ENCODE measurements around the gene SPEG.

SPEG gene

DNA sequence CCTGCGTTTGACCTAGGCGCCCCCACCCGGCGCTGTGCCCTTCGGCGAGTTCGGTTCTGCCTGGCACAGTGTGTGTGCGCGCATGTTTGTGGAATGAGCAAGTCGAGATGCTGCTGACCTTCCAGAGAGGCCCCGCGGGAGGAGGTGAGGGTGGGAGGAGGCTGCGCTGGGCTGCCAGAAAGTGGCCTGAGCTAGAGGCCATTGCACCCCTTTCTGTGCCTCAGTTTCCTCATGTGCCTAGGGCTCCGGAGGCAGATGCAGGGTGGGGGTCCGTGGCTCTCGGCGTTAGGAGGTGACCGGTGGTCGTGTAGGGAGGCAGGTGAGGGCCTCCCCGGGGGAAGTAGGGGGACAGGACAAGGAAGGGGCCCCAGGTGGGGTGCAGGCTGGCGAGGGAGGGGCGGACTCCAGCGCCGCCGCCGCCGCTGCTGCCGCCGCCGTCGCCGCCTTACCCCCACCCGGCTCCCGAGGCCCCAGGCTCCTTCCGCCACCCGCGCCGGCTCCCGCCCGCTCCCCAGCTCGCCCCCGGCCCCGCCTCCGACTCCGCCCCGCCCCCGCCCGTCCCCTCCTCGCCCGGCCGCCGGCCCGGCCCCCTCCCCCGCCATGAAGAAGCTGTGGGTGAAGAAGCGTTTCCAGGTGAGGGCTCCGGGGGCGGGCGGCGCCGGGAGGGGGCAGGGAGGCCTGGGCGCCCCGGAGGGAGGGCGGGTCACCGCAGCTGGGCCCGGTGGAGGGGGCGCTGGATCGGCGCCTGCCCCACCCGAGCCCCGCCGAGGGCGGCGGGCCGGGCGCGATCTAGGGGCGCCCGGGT is 7.0 kb downstream of the SPEG start:
- Histone ChIP-seq H3K36me3 (ENCODE audit: control insufficient read depth, insufficient read depth, low read length) (no peaks in the 10 kb centered on the region), H3K4me3 (ENCODE audit: insufficient read depth, low read depth, low read length, poor library complexity, severe bottlenecking) (peak overlapping the region; percentile 48), H3K4me1 (ENCODE audit: control insufficient read depth, insufficient read depth, low read length, poor library complexity, severe bottlenecking) (peaks cover 2% of the 10 kb centered on the region), H3K27me3 (replicated peaks; ENCODE audit: control insufficient read depth, insufficient read depth, low read length, poor library complexity, severe bottlenecking) (no peaks in the 10 kb centered on the region), H3K9me3 (ENCODE audit: control insufficient read depth, low read length) (no peaks in the 10 kb centered on the region), H3K27ac (ENCODE audit: insufficient read depth, low read length, poor library complexity, severe bottlenecking) (no peak overlapping the region)
- DNase-seq: peak; percentile 31 to 39 (median 33)

DNA sequence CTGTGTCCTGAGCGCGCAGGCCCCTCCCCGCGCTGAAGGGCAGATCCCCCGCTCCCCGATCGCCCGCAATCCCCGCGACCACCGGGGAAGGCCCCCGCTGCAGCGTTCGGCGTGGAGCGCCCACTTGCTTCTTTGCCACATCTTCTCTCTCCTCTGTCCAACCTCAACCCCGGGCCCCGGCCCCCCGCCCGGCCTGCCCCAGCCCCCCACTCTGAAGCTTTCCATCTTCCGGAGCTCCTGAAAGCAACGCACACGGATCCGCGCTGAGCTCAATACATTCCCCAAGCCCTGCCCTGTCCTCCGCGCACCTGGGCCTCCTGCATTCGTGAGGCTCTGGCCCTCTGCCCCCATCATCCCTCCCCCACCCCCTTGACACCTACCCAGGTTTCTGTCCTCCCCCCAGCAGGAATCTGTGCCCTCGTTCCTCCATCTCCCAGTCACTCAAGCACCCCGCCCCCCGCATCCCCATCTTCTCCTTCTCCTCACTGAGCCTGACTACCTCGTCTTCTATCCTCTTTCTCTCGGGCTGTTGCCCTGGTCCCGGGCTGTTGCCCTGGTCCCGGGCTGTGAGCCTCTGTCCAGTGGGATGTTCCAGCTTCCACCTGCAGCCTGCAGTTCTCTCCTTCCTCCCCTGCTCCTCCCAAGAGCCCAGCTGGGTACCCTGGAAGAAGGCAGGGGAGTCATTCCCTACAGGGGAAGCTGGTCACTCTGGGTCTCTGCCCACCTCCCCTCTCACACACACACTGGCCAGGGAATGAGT is 7.8 kb downstream of the SPEG start:
- no peaks in the 10 kb centered on the region for H3K27me3 ChIP-seq (replicated peaks; ENCODE audit: control insufficient read depth, insufficient read depth, low read length, poor library complexity, severe bottlenecking)
- no peaks in the 10 kb centered on the region for H3K36me3 ChIP-seq (ENCODE audit: control insufficient read depth, insufficient read depth, low read length)
- peaks cover 2% of the 10 kb centered on the region for H3K4me1 ChIP-seq (ENCODE audit: control insufficient read depth, insufficient read depth, low read length, poor library complexity, severe bottlenecking)
- no peaks in the 10 kb centered on the region for H3K9me3 ChIP-seq (ENCODE audit: control insufficient read depth, low read length)
- DNase-seq: no peak
- H3K4me3 ChIP-seq (ENCODE audit: insufficient read depth, low read depth, low read length, poor library complexity, severe bottlenecking): peak overlapping the region; percentile 48
- no peak overlapping the region for H3K27ac ChIP-seq (ENCODE audit: insufficient read depth, low read length, poor library complexity, severe bottlenecking)

DNA sequence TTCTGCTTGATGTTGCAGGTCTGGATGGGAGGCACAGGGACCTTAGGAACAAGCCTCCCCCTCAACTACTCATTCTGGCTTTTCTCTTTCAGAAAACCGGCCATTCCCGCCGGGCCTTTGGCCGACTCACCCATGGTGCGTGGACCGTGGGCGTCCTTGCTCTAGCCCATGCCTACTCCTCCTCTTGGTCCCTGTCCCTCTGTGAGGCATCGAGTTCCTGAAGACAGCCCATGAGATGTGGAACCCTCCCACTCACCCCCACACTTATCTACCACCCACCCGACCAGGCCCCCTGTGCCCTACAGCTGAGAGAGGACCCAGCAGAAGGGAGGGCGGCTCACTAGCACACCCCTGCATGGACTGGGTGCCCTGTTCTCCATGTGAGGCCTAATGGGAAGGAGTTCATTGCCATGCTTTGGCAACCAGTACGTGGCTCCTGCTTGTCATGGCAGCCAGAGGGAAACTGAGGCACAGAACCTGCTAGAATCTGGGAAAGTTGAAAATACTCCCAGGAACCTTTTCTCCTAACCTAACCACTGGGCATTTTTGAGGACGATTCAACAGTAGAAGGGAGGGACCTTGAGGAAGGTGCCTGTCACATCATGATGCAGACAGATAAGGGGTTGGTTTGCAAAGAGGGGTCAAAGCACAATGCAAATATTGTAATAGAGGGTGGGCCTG is 8.5 kb downstream of the SPEG start:
- peaks cover 2% of the 10 kb centered on the region for H3K4me1 ChIP-seq (ENCODE audit: control insufficient read depth, insufficient read depth, low read length, poor library complexity, severe bottlenecking)
- no peak overlapping the region for H3K4me3 ChIP-seq (ENCODE audit: insufficient read depth, low read depth, low read length, poor library complexity, severe bottlenecking)
- no peak overlapping the region for H3K27ac ChIP-seq (ENCODE audit: insufficient read depth, low read length, poor library complexity, severe bottlenecking)
- no peaks in the 10 kb centered on the region for H3K9me3 ChIP-seq (ENCODE audit: control insufficient read depth, low read length)
- H3K36me3 ChIP-seq (ENCODE audit: control insufficient read depth, insufficient read depth, low read length): no peaks in the 10 kb centered on the region
- no peak for DNase-seq
- H3K27me3 ChIP-seq (replicated peaks; ENCODE audit: control insufficient read depth, insufficient read depth, low read length, poor library complexity, severe bottlenecking): peaks cover 3% of the 10 kb centered on the region

DNA sequence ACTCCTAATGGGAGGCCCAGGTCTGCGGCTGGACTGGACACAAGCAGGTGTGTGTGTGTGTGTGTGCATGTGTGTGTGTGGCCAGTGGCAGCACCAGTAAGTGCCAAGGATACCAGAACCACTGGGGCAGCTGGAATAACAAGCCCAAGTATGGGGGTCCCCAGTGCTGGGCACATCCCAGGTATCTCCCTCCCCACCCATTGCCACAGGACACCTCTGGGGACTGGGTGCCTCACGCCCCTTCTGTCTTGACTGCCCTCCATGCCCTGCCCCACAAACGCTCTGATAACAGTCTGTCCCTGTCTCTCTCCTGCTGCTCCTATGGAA is 9.0 kb downstream of the SPEG start:
- peaks cover 8% of the 10 kb centered on the region for H3K4me1 ChIP-seq (ENCODE audit: control insufficient read depth, insufficient read depth, low read length, poor library complexity, severe bottlenecking)

DNA sequence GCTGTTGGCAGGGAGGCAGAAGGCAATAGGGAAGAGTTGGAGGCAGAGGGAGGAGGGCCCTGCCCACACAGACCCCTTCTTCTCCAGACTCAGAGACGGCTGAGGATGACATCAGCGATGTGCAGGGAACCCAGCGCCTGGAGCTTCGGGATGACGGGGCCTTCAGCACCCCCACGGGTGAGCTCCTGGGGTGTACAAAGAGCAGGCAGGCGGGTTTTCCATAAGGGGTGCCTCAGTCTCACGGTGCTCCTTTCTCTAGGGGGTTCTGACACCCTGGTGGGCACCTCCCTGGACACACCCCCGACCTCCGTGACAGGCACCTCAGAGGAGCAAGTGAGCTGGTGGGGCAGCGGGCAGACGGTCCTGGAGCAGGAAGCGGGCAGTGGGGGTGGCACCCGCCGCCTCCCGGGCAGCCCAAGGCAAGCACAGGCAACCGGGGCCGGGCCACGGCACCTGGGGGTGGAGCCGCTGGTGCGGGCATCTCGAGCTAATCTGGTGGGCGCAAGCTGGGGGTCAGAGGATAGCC is 10.0 kb downstream of the SPEG start:
- Histone ChIP-seq H3K9me3 (ENCODE audit: control insufficient read depth, low read length) (no peaks in the 10 kb centered on the region), H3K4me3 (ENCODE audit: insufficient read depth, low read depth, low read length, poor library complexity, severe bottlenecking) (no peak overlapping the region), H3K27me3 (replicated peaks; ENCODE audit: control insufficient read depth, insufficient read depth, low read length, poor library complexity, severe bottlenecking) (peaks cover 10% of the 10 kb centered on the region), H3K36me3 (ENCODE audit: control insufficient read depth, insufficient read depth, low read length) (no peaks in the 10 kb centered on the region), H3K4me1 (ENCODE audit: control insufficient read depth, insufficient read depth, low read length, poor library complexity, severe bottlenecking) (peaks cover 8% of the 10 kb centered on the region), H3K27ac (ENCODE audit: insufficient read depth, low read length, poor library complexity, severe bottlenecking) (no peak overlapping the region)
- no peak for DNase-seq

More for the DNA sequence above, 9.0 kb downstream of the SPEG start:
- Histone ChIP-seq H3K27me3 (replicated peaks; ENCODE audit: control insufficient read depth, insufficient read depth, low read length, poor library complexity, severe bottlenecking) (peaks cover 6% of the 10 kb centered on the region), H3K27ac (ENCODE audit: insufficient read depth, low read length, poor library complexity, severe bottlenecking) (no peak overlapping the region), H3K36me3 (ENCODE audit: control insufficient read depth, insufficient read depth, low read length) (no peaks in the 10 kb centered on the region), H3K9me3 (ENCODE audit: control insufficient read depth, low read length) (no peaks in the 10 kb centered on the region), H3K4me3 (ENCODE audit: insufficient read depth, low read depth, low read length, poor library complexity, severe bottlenecking) (no peak overlapping the region)
- DNase-seq: no peak

DNA sequence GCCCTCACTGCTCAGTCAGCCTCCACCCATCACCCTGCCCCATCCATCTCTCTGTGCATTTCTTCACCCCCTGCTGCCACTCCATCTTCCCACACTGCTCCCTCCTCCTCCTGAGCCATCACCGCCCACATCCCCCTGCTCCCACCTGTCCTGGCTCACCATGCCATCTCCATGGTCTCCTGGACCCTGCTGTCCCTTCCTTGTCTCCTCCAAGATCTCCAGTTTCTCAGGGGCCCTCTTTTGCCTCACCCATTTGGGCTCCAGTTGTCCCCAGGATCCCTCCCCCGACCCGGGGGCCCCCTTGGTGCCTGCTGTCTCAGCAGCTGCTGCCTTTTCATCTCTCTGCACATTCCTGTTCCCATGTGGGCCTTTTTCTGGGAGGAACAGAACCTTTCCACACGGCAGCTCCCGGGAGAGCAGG is 10.6 kb downstream of the SPEG start:
- Histone ChIP-seq H3K27ac (ENCODE audit: insufficient read depth, low read length, poor library complexity, severe bottlenecking) (no peak overlapping the region), H3K36me3 (ENCODE audit: control insufficient read depth, insufficient read depth, low read length) (no peaks in the 10 kb centered on the region), H3K27me3 (replicated peaks; ENCODE audit: control insufficient read depth, insufficient read depth, low read length, poor library complexity, severe bottlenecking) (peaks cover 10% of the 10 kb centered on the region), H3K4me3 (ENCODE audit: insufficient read depth, low read depth, low read length, poor library complexity, severe bottlenecking) (no peak overlapping the region), H3K9me3 (ENCODE audit: control insufficient read depth, low read length) (no peaks in the 10 kb centered on the region), H3K4me1 (ENCODE audit: control insufficient read depth, insufficient read depth, low read length, poor library complexity, severe bottlenecking) (peaks cover 8% of the 10 kb centered on the region)
- DNase-seq: no peak

DNA sequence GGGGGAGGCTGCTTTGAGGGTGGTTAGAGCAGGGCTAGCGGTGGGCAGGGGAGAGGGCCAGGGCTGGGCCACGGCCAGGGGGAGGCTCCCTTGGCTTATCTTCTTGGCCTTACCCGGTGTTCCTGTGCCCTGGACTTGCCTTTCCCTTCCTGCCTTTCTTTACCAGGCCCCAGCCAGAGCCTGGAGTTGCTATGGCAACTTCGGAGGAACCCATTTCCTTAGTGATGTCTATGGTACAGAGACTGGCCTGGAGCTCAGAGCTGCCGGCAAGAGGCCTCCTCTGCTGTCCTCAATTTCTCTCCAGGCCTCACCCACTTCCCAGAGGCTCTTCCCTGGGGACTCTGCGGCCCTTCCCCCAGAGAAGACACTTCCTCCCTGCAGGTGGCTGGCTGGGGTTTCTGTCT is 11.5 kb downstream of the SPEG start:
- Histone ChIP-seq H3K27me3 (replicated peaks; ENCODE audit: control insufficient read depth, insufficient read depth, low read length, poor library complexity, severe bottlenecking) (peaks cover 10% of the 10 kb centered on the region), H3K36me3 (ENCODE audit: control insufficient read depth, insufficient read depth, low read length) (no peaks in the 10 kb centered on the region), H3K9me3 (ENCODE audit: control insufficient read depth, low read length) (no peaks in the 10 kb centered on the region), H3K4me1 (ENCODE audit: control insufficient read depth, insufficient read depth, low read length, poor library complexity, severe bottlenecking) (peaks cover 8% of the 10 kb centered on the region), H3K27ac (ENCODE audit: insufficient read depth, low read length, poor library complexity, severe bottlenecking) (no peak overlapping the region), H3K4me3 (ENCODE audit: insufficient read depth, low read depth, low read length, poor library complexity, severe bottlenecking) (no peak overlapping the region)
- DNase-seq: no peak

DNA sequence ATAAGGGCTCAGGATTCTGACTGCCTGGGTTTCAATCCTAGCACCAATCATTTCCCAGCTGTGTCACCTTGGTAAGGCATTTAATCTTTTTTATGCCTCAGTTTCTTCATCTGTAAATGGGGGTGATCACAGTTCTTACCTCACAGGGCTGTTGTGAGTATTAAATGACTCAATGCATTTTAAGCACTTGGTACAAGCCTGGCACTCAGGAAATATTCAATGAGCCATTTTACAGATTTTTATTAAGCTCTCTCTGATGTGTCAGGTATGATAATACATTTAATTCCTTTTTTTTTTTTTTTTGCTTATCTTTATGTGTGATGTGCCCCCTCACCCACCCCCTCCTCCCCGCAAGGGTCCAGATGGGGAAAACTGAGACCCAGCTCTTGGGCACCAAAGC is 12.0 kb downstream of the SPEG start:
- no peaks in the 10 kb centered on the region for H3K36me3 ChIP-seq (ENCODE audit: control insufficient read depth, insufficient read depth, low read length)
- H3K9me3 ChIP-seq (ENCODE audit: control insufficient read depth, low read length): no peaks in the 10 kb centered on the region
- peaks cover 10% of the 10 kb centered on the region for H3K27me3 ChIP-seq (replicated peaks; ENCODE audit: control insufficient read depth, insufficient read depth, low read length, poor library complexity, severe bottlenecking)
- peaks cover 8% of the 10 kb centered on the region for H3K4me1 ChIP-seq (ENCODE audit: control insufficient read depth, insufficient read depth, low read length, poor library complexity, severe bottlenecking)
- no peak overlapping the region for H3K4me3 ChIP-seq (ENCODE audit: insufficient read depth, low read depth, low read length, poor library complexity, severe bottlenecking)
- H3K27ac ChIP-seq (ENCODE audit: insufficient read depth, low read length, poor library complexity, severe bottlenecking): no peak overlapping the region
- no peak for DNase-seq

DNA sequence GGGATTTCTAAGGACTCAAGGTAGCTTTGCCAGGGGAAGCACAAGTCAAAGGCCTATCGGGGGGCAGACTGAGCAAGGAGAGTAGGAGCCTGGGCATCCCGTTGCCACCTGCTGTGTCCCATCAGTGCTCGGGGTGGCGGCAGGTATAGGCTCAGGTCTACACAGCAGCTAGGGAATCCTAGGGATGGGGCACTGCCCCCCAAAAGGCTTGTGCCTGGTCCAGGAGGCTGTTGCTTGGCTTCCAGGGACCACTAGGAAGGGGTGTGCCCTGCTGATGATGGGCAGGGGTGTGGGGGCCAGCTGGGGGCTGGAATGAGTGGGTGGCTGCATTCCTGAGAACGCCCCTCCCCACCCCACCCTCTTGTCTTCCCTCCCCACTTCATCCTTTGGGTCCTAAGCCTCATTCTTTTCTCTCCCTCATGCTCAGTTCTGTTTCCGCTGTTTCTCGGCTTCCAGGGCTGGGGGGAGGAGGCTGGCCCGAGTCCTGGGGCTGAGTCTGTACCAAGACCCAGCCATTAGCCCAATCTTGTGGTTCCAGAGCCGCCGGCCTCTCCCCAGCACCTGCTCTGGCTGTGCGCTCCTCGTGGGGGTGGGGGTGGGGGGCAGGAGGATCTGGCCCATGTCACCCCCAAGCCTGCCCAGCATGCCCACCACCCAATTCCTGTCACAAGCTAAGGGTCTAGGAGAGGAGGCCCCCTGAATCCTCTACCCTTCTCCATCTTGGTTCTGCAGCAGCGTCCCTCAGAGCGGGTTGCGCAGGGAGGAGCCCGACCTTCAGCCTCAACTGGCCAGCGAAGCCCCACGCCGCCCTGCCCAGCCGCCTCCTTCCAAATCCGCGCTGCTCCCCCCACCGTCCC is 12.8 kb downstream of the SPEG start:
- no peaks in the 10 kb centered on the region for H3K9me3 ChIP-seq (ENCODE audit: control insufficient read depth, low read length)
- H3K4me1 ChIP-seq (ENCODE audit: control insufficient read depth, insufficient read depth, low read length, poor library complexity, severe bottlenecking): peaks cover 7% of the 10 kb centered on the region
- H3K36me3 ChIP-seq (ENCODE audit: control insufficient read depth, insufficient read depth, low read length): no peaks in the 10 kb centered on the region
- no peak overlapping the region for H3K27ac ChIP-seq (ENCODE audit: insufficient read depth, low read length, poor library complexity, severe bottlenecking)
- no peak overlapping the region for H3K4me3 ChIP-seq (ENCODE audit: insufficient read depth, low read depth, low read length, poor library complexity, severe bottlenecking)
- H3K27me3 ChIP-seq (replicated peaks; ENCODE audit: control insufficient read depth, insufficient read depth, low read length, poor library complexity, severe bottlenecking): peaks cover 10% of the 10 kb centered on the region
- DNase-seq: no peak
